AG09309 (cell line): ENCODE data around the gene UBE2E2.

Experiments
- DNase-seq: peaks from one replicate; pipeline ENCODE4 v3.0.0-alpha.2; 2010; ENCODE audit warnings: low read depth
- H3K4me3 ChIP-seq: 2 replicates; pipeline ENCODE4 v1.5.1; 2011; ENCODE audit warnings: mild to moderate bottlenecking, low read depth, low read length, moderate library complexity; ENCODE audit not compliant: control insufficient read depth
- TF ChIP-seq, protein P1 (sequence below): IDR thresholded peaks from 2 replicates; pipeline ENCODE4 v1.5.1; 2011; ENCODE audit warnings: mild to moderate bottlenecking, low read depth, low read length, inconsistent platforms; ENCODE audit not compliant: insufficient read depth, control insufficient read depth; ENCODE audit errors: missing control alignments

The UBE2E2 gene

DNA sequence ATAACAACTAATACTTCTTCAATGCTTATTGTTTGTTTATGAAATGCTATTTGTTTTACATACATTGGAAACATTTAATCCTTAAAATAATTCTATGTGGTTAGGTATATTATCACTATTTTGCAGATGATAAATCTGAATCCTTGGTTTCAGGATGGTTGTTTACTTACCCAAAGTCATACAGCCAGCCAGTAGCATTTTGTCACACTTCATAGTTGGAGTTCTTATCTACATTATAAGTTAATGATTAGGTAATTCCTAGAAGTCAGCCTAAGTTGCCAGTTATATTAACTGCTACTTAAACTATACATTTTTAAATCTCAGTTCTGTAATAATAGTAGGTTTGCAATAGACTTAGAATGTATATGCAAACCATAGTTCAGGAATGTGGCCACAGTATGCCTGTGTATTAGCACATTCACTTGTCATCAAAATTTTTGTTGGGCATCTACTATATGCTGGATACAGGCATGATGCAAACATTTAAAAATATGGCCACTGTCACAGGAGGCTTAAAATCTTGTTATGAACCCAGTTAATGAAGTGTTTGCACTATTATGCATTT, 187.9 kb downstream of the UBE2E2 start:
- no peak for DNase-seq
- no peak overlapping the region for H3K4me3 ChIP-seq
- TF ChIP-seq, protein P1, sequence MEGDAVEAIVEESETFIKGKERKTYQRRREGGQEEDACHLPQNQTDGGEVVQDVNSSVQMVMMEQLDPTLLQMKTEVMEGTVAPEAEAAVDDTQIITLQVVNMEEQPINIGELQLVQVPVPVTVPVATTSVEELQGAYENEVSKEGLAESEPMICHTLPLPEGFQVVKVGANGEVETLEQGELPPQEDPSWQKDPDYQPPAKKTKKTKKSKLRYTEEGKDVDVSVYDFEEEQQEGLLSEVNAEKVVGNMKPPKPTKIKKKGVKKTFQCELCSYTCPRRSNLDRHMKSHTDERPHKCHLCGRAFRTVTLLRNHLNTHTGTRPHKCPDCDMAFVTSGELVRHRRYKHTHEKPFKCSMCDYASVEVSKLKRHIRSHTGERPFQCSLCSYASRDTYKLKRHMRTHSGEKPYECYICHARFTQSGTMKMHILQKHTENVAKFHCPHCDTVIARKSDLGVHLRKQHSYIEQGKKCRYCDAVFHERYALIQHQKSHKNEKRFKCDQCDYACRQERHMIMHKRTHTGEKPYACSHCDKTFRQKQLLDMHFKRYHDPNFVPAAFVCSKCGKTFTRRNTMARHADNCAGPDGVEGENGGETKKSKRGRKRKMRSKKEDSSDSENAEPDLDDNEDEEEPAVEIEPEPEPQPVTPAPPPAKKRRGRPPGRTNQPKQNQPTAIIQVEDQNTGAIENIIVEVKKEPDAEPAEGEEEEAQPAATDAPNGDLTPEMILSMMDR, result no peak

DNA sequence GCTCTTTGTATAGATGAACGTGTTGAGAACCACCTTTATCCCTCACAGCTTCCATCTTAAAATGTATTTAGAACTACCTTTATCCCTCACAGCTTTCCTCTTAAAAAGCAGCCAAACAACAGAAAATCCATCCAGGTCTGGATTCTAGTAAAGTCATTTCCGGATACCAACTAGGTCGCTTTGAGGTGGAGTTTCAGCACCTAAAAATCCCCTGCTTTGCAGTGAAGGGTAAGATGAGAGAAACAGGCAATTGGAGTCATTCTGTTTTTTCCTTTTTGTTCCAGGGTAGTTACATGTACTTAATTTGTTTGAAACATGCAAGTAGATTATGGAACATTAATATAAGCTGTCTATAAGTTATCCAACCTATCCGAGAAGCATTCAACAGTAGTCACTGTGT, 192.0 kb downstream of the UBE2E2 start:
- TF ChIP-seq, protein P1, result no peak
- no peak for DNase-seq
- H3K4me3 ChIP-seq, result no peak overlapping the region

DNA sequence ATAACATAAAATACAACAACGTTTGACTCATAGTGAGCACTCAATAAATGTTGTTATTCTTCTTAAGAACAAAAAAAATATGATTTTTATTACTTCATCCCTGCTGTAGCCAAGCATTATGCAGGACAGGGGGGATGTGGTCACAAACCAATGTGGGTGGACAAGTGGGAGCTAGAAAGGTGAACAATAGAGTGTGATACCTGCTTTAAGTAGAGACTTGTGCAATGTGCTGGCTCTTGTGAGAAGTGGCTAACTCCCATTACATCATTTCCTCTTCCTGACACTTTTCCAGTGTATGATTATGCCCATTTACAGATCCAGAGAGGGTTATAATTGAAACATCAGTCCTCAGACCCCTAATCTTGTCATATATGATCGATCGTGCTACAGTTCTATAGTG, 193.6 kb downstream of the UBE2E2 start:
- no peak overlapping the region for H3K4me3 ChIP-seq
- no peak for DNase-seq
- TF ChIP-seq, protein P1, result no peak

DNA sequence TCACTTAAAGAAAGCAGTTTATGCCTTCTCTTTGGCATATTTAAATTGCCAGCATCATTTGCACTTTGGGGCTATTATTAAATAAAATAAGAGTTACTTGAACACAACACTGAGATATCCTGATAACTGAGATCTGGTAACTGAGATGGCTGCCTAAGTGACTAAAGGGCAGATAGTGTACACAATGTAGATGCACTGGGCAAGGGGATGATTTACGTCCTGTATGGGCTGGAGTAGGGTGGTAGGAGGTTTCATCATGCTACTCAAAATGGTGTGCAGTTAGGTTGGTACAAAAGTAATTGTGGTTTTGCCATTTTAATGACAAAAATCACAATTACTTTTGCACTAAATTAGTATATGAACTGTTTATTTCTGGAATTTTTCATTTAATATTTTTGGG, 196.1 kb downstream of the UBE2E2 start:
- no peak overlapping the region for H3K4me3 ChIP-seq
- TF ChIP-seq, protein P1, result no peak

DNA sequence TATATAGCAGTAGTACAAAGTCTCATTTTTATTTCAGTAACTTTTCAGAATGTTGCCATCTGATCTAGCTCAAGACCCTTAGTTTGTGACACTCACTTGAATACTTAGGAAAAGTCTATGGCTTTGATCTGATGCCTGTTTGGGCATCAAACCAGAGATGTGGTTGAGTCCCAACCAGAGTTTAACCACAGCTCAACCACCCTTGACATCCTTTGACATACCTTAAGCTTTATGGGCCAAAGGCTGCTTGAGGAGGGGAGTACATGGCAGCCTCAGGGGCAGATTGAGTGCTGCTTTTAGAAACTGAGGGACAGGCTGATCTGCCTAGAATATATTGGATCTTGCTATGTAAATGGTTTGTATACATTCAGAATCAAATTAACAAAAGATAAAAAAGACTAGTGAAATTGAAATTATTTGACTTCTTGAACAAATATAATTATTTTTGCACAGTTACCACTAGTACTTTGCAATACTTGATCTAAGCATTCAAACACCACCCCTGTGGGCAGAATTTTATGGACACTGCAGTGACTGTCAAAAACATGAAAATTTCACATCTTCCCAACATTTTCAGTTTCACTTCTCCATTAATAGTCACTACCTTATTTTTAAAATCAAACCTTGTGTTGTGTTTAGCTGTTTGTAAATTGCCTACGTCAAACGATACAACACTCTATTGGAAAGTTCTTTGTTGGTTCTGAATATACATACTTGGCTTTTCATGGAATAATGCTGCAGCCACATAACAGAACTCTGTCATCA, 199.8 kb downstream of the UBE2E2 start:
- no peak for DNase-seq
- TF ChIP-seq, protein P1, result no peak
- no peak overlapping the region for H3K4me3 ChIP-seq

More for the DNA sequence above, 196.1 kb downstream of the UBE2E2 start:
- no peak for DNase-seq

DNA sequence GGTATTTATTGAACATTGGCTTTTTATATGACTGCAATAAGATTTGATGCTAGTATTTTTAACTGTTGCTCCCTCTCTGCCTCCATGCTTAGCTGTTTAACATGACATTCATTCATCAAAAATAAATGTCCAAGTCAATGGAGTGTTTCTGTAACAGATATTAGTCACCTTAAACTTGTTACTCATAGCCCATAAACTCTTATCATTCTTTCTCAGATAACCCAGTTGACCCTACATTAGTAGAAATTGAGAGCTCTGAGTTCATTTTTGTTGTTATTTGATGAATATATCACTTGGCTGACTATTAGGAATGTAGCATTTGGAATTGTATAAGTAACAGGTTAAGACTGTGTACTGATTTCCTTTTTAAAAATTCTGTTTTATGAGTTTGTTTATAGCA, 201.1 kb downstream of the UBE2E2 start:
- H3K4me3 ChIP-seq, result no peak overlapping the region
- TF ChIP-seq, protein P1, result no peak
- no peak for DNase-seq
